ENCODE results near the gene CDKN2AIPNL.

GRCh38 chr5:134394932-134395331 lies 16.7 kb downstream of the CDKN2AIPNL start:
- TF ChIP-seq CTCF (IDR thresholded peaks at IDR 0.05) = no peak
- TF ChIP-seq POLR2A (IDR thresholded peaks at IDR 0.05) = no peak
- TF ChIP-seq POLR2AphosphoS5 (IDR thresholded peaks at IDR 0.05) = no peak
